Bronchial epithelial cell (primary cell): ENCODE measurements around the gene KDM2B. TPM values are rescaled to one million over a fixed set of nuclear protein-coding genes. Genes with fewer than 3 reads are reported as not detected.

ENCODE experiments used
- DNase-seq: peaks from one replicate; pipeline ENCODE4 v3.0.0-alpha.2; 2010; ENCODE audit warnings: low read depth
- FAIRE-seq: peaks from 2 replicates; lab custom pipeline; 2011; peaks lifted over from hg19 to GRCh38; lab: Jason Lieb, UNC
- H3K27me3 ChIP-seq: 2 replicates; pipeline ENCODE4 v1.5.1; 2011; ENCODE audit warnings: low read length; ENCODE audit not compliant: control insufficient read depth, insufficient read depth
- H3K36me3 ChIP-seq: 2 replicates; pipeline ENCODE4 v1.5.1; 2011; ENCODE audit warnings: low read length; ENCODE audit not compliant: control insufficient read depth, insufficient read depth
- H3K4me3 ChIP-seq: 2 replicates; pipeline ENCODE4 v1.5.1; 2011; ENCODE audit warnings: mild to moderate bottlenecking, low read depth, low read length, control low read depth
- CTCF ChIP-seq: IDR thresholded peaks from 2 replicates; pipeline ENCODE4 v1.5.1; 2011; ENCODE audit warnings: mild to moderate bottlenecking, moderate library complexity, low read length, control low read depth, inconsistent platforms; ENCODE audit not compliant: insufficient read depth, severe bottlenecking
- total RNA-seq: library from RNA; depleted of rRNA; stranded (reverse); fragments of >200 nt; gene quantifications from 2 replicates; pipeline ENCODE4 v1.2.1, GENCODE V29; 2014

KDM2B gene
- total RNA-seq, 1 donor from 2014 or later: 14.2 TPM

GRCh38 chr12:121565076-121565475 lies 15.7 kb downstream of the KDM2B start:
- DNase-seq (no peak), FAIRE-seq (no peak)
- no peaks in the 10 kb centered on the region for H3K36me3 ChIP-seq
- H3K27me3 ChIP-seq: no peaks in the 10 kb centered on the region
- no peak overlapping the region for H3K4me3 ChIP-seq
- TF ChIP-seq CTCF: no peak

- DNase-seq (no peak), FAIRE-seq (no peak)
- Histone ChIP-seq H3K4me3 (no peak overlapping the region), H3K36me3 (no peaks in the 10 kb centered on the region), H3K27me3 (no peaks in the 10 kb centered on the region)
- TF ChIP-seq CTCF: no peak
These were observed 18.3 kb downstream of the KDM2B start for GRCh38 chr12:121562488-121562887.

- Histone ChIP-seq H3K27me3 (no peaks in the 10 kb centered on the region), H3K36me3 (no peaks in the 10 kb centered on the region), H3K4me3 (no peak overlapping the region)
- no peak for TF ChIP-seq CTCF
- no peak for FAIRE-seq
- no peak for DNase-seq
These were observed 19.8 kb downstream of the KDM2B start for GRCh38 chr12:121561009-121561395.

GRCh38 chr12:121560392-121561008 lies 20.3 kb downstream of the KDM2B start:
- FAIRE-seq (no peak), DNase-seq (no peak)
- H3K4me3 ChIP-seq: no peak overlapping the region
- no peaks in the 10 kb centered on the region for H3K27me3 ChIP-seq
- TF ChIP-seq CTCF: no peak
- H3K36me3 ChIP-seq: no peaks in the 10 kb centered on the region

GRCh38 chr12:121558956-121559355 lies 21.9 kb downstream of the KDM2B start:
- Histone ChIP-seq H3K36me3 (no peaks in the 10 kb centered on the region), H3K27me3 (no peaks in the 10 kb centered on the region), H3K4me3 (no peak overlapping the region)
- no peak for TF ChIP-seq CTCF
- FAIRE-seq (no peak), DNase-seq (no peak)

- DNase-seq (no peak), FAIRE-seq (no peak)
- no peak for TF ChIP-seq CTCF
- no peaks in the 10 kb centered on the region for H3K27me3 ChIP-seq
- H3K36me3 ChIP-seq: no peaks in the 10 kb centered on the region
- H3K4me3 ChIP-seq: no peak overlapping the region
These were observed 29.7 kb downstream of the KDM2B start for GRCh38 chr12:121550974-121551634.
